Activated CD8-positive, alpha-beta memory T cell treated with anti-CD3 and anti-CD28 coated beads, Interleukin-2, amount 50 U/mL, for 4 hours (primary cell): ENCODE measurements around the gene CUX1.
"Not testable (repeated sequence)": the region's sequence is repeated elsewhere in the genome, so short reads cannot be mapped to it uniquely, and the experiment has no call there.

Experiments used
- DNase-seq: peaks from one replicate; pipeline ENCODE4 v3.0.0-alpha.2; 2020

CUX1 gene

GRCh38 chr7:101795461-101795860 lies 22.0 kb upstream of the CUX1 start:
- DNase-seq: no peak

GRCh38 chr7:101798173-101798572 lies 19.3 kb upstream of the CUX1 start:
- DNase-seq: not testable (repeated sequence)

DNA sequence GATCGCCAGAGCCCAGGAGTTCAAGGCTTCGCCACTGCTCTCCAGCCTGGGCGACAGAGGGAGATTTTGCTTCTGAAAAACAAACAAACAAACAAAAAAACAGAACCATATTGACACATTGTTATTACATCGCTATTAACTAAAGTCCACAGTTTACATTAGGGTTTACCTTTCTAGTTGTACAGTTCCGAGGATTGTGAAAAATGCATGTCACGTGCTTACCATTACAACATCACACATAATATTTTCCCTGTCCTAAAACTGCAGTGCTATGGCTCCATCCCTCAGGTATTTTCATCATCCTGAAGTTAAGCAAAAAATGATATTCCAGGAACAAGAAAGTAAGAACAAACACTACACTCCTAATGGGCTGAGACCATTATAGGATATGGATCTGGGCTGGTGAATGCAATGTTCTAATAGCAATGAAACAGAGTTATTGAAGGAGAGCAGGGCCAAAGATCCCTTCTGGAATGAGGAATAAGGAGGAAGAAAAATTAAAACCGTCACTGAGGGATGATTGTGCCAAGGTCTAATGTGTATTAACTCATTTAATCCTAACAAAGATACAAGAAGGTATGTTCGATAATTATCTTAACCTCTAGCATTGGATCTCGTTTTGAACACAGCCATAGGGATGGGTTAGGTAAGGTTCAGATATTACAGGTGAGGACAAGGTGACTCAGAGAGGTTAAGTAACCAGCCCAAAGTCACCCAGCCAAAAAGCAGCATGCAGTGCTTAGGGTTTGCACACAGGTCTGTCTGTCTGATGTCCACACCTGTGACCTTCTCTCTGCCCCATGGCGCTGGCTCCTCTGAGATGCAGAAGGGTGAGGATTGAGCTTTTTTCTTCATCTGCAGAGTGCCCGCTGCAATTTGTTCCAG lies 14.0 kb upstream of the CUX1 start:
- no peak for DNase-seq

DNA sequence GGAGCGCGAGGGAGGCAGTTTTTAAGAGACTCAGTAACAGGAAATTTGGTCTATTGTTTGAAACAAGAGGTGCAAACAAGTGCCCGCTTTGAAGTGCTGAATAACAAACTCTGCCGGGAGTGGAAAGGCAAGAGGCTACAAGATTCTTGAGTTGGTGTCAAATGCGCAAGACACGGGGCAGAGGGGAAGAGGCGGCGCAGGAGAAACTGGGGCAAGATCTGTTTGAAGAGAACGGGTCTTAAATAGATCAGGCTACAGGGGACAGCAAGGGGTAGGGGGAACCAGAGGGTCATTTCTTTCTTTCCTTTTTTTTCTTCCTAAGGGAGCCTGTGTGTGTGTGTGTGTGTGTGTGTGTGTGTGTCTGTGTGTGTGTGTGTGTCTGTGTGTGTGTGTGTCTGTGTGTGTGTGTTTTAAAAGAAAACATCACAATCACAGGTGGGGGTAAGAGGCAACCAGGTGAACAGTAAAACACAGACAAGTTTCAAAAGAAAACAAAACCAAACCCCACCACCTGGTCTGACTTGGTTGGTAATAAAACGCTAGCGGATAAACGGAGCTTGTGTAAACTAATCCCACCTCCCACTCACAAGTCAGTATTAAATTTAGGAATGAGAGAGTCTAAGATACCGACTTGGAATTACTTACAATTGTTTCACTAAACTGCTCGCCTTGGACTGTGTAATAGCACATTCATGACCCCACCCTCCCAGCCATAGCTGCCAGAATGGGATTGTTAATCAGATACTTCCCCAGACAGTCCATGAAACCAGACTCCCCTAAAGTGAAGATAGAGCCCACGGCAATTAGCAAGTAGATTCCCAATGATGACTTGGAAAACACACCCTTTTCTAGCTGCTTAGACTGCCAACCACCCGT lies 13.1 kb upstream of the CUX1 start:
- DNase-seq: no peak

GRCh38 chr7:101804967-101805366 lies 12.5 kb upstream of the CUX1 start:
- no peak for DNase-seq

DNA sequence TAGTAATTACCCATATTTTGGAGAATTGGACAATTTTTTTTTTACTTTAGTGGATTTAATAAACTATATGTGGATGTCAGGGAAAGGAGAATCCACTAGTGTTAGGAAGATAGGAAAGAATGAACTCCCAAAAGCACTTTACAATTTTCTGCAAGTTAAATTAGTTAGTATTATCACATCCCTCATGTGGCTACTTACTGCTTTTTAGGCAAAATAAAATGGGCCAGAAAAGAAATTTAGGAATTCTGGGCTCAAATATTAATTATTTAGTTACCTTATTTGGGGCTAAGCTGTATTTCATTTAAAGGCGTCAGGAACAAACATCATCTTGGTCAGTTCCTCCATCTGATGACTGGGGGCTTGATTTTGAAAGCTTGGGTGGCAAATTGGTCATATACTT lies 4.8 kb upstream of the CUX1 start:
- DNase-seq: no peak

- DNase-seq: no peak
These were observed 3.9 kb upstream of the CUX1 start for GRCh38 chr7:101813402-101814019.

DNA sequence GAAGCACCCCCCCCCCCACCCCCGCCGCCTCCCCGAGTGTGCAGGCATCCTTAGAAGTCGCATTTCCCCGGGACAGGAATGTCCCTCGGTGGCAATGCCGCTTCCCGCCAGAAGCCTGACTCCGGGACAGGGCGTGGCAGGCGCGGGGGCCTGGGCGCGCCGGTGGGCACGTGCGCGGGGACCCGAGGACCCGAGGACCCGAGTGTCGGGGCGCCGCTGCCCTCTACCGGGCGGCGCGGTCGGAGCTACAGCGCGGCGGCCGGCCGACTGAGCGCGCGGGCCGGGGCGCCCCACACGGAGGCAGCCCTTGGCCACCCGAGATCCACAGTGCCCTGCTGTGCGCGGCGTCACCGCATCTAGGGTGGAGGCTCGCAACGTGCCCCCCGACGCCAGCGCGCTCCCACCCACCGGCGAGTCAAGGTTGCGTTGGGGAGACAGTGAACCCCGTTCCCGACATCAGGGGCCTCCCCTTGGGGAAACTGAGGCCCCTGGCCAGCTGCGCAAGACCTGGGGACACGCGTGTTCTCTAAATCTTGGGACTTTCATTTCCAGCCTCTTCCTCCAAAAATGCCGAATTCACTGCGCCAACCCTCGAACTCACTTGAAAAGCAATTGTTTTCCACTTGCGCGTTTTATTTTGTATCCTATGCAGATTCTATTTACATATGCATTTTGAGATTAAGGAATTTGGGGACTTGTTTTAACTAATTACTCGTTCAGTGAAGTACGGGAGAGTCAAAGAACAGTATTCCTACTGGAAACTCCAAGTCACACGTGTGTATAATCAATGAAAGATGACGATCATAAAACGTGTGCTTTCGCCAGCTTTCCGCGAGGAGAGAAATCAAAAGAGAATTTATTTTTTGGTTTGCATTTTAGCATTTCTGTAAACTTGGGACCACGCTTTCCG lies 3.1 kb upstream of the CUX1 start:
- peak; percentile 57 for DNase-seq

- DNase-seq: peak; percentile 71
These were observed 2.2 kb upstream of the CUX1 start for GRCh38 chr7:101814991-101815825.

GRCh38 chr7:101815826-101816594 lies 1.4 kb upstream of the CUX1 start:
- peak; percentile 70 for DNase-seq

DNA sequence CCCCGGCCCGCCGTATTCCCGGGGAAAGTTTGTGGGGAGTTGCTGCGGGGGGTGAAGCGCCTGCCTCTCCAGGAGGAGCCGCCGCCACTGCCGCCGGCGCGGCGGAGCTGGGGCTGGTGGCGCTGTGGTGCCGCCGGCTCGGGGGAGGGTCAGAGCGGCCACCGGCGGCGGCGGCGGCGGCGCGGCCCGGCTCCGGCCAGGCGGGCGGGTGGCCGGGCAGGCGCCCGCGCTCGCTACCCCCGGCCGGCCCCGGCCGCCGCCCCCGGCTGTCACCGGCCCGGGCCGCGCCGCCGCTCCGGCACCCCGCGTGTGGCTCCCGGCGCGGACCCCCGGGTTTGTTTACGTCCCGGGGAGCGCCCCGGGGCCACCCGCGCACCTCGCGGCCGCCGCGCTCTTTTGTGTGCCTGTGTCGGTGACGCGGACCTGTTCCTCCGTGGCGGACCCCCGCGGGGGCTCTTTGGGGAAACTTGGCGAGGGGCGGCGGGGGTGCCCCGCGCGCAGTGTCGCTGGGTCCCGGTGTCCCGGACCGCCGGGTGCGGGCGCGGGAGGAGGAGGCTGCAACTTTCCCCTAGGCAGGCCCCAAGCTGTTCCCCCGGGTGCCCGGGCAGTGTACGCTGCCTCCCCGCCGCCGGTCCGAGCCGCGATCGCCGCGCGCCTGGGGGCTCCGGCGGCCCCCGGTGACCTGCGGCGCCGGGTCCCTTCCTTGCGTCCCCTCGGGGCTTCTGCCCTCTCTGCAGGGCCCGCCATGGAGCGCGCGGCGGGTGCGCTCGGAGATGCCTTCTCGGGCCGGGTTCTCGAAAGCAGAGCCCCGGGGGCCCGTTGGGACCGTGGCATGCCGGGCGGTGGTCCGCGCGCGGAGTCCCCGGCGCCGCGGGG lies 593 bp upstream of the CUX1 start:
- peak; percentile 36 for DNase-seq

DNA sequence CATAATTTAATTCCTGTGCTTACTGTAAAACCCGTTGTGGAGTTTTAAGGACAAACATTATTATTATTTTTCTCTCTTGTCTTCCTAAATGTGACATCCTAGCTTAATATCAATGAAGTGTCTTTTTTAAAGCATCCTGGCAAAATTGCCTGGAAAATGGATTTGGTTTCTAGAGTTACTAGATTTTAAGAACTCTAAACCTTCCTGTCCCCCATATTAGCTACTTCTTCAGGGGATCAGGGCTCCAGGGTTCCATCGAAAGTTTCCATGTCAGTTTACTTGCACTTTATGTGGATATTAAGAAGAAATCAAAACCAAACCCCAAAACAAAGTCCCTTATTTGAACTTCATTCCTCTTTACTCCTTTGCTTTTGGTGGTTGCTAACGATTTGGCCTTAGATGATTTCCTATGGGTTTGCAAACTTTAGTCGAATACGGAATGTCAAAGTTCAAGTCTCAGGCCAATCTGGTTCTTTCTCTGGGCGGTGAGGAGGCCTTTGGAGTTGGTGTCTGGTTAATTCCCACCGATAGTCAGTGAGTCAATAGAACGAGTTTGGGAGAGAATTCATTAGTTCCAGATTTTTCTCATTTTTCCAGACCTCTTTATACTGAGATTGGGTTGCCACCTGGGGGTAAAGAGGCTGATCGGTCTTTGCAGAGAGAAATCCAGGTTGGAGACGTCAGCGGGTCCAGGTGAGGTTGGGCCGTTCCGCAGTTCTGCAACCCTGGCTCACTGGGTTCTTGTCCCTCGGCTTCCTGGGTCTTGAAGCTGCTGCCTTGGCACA lies 1.1 kb downstream of the CUX1 start:
- no peak for DNase-seq

GRCh38 chr7:101819183-101819582 lies 1.8 kb downstream of the CUX1 start:
- DNase-seq: no peak

DNA sequence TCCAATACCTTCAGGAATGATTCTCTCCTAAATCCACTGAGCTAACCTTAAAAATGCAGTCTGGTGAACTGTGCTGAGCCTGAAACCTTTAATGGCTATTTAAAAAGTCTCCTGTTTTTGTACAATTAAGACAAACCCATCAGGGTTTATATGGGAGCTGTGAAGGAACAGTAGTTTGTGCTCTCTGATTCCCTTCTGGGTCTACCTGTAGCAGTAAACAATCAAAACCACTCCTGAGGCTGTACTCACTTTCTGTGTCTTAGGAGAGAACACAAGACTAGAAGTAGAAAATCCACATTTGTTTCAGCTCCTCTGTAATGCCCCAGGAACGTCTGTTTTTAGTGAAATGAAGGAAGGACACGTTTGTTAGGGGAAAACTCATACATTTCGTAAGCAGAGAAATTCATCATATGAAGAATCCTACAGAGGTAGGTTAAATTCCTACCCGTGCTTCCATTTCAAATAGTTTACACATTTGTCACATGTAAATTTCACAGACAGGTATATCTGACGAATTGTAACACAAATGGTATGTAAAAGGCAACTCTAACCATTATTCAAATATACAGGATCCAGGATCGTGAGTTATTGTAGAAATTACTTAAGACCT lies 2.6 kb downstream of the CUX1 start:
- DNase-seq: no peak

DNA sequence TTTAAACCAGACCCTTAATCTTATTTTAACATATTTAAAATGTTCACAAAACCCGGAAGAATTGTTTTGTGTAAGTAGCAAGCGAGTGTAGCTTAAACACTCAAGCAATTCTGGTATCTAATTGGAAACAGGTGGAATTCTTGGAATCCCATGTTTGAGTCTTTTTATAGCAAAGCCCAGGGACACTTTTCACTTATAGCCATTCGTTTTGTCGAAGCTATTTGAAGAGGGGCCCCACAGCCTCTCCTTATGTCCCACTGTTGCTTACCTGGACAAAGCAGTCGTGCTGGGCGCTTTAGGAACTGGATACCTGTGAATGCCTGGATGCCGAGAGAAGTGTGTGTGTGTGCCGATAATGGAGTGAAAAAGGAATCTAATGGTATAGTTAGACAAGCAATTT lies 3.3 kb downstream of the CUX1 start:
- DNase-seq: no peak

- DNase-seq: not testable (repeated sequence)
These were observed 5.2 kb downstream of the CUX1 start for GRCh38 chr7:101822632-101823031.

GRCh38 chr7:101823096-101823495 lies 5.7 kb downstream of the CUX1 start:
- no peak for DNase-seq

- DNase-seq: no peak
These were observed 6.2 kb downstream of the CUX1 start for GRCh38 chr7:101823596-101823995.
